ENCODE measurements around the gene ARHGAP29.
"Not testable (repeated sequence)": the region's sequence is repeated elsewhere in the genome, so short reads cannot be mapped to it uniquely, and the experiment has no call there.

ARHGAP29 gene

DNA sequence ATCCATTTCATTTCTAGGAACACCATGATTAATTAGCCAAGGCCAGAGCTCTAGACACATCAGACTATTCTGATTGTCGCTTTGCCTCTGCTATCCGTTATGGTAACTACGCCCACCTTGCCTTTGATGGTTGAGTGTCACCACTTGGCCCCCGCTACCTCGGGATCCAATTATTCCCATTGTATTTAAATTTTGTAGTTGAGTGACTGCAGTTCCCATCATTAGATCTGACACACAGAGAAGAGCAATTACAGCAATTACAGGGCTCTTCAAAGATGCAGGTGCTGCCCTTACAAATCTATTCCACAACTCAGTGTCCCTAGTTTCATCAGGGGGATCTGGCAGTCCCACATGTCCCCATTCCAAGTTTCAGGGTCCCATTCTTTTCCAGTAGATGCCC lies 71.5 kb downstream of the ARHGAP29 start:
- DNase-seq (ENCODE audit: low read depth in 2 of 2): no peak

DNA sequence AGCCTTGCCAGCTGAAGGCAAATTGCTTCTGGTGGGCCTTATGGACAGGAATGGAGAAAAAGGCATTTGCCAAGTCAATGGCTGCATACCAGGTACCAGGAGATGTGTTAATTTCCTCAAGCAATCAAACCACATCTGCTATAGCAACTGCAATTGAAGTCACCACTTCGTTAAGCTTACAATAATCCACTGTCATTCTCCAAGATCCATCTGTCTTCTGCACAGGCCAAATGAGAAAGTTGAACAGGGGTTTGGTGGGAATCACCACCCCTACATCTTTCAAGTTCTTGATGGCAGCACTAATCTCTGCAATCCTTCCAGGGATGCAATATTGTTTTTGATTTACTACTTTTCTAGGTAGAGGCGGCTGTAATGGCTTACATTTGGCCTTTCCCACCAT lies 72.5 kb downstream of the ARHGAP29 start:
- DNase-seq (ENCODE audit: low read depth in 2 of 2): not testable (repeated sequence)

DNA sequence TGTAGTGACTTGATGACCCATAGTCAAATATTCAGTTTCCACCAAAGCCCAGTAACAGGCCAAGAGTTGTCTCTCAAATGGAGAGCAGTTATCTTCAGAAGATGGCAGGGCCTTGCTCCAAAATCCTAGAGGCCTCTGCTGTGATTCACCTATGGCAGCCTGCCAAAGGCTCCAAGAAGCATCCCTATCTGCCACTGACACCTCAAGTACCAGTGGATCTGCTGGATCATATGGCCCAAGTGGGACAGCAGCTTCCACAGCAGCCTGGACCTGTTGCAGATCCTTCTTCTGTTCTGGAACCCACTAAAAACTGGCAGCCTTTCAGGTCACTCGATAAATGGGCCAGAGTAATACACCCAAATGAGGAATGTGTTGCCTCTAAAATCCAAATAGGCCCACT lies 73.3 kb downstream of the ARHGAP29 start:
- not testable (repeated sequence) for DNase-seq (ENCODE audit: low read depth in 2 of 2)

DNA sequence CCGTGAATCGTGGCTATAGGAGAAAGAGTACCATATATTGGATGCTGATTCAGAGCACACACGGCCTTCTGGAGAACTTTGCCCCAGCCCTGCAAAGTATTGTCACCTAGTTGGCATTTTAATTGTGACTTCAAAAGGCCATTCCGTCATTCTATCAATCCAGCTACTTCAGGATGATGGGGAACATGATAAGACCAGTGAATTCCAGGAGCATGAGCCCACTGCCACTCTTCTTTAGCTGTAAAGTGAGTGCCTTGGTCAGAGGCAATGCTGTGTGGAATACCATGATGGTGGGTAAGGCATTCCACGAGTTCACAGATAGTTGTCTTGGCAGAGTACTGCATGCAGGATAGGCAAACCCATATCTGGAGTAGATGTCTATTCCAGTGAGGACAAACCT lies 74.1 kb downstream of the ARHGAP29 start:
- DNase-seq (ENCODE audit: low read depth in 2 of 2): not testable (repeated sequence)

DNA sequence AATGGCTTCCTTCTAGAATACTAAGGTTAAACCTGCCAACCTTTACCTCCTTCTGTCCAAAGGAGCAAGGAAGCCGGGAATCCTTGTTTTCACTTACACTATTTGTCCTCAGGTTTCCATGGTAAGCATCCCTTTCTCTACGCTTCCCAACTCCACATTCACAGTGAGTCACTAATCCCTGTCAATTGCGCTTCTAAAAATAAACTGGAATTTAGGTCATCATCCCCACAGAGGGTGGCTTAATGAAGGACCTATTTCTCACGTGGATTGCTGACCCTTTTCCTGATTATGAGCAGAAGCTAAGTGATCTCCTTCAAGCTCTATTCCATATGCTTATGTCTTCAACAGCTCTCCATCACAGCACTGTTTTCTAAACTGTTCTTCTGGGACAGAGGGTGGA lies 76.6 kb downstream of the ARHGAP29 start:
- no peak for DNase-seq (ENCODE audit: low read depth in 2 of 2)

DNA sequence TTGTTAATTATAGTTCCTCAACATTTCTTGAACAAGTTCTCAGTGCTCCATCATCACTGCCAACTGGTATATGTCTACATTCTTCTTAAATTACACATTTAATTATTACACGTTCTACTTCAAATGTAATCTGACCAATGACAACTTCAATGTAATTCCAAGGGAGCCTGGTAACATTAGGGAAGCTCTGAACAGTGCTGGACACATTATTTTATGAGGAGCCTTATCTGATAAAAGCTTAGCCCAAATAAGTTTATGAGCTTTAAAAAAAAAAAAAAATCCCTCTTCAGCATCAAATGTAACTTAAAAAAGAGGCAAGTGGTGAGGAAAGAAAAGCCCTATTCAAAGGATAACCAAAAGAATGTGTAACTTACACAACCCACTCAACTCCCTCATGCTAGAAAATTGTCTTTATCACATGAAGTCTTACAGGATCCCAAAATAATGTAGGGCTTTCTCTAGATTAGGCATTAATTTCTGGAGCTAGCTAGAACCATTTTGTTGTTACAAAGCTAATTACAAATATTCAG lies 81.2 kb downstream of the ARHGAP29 start:
- no peak for DNase-seq (ENCODE audit: low read depth in 2 of 2)

DNA sequence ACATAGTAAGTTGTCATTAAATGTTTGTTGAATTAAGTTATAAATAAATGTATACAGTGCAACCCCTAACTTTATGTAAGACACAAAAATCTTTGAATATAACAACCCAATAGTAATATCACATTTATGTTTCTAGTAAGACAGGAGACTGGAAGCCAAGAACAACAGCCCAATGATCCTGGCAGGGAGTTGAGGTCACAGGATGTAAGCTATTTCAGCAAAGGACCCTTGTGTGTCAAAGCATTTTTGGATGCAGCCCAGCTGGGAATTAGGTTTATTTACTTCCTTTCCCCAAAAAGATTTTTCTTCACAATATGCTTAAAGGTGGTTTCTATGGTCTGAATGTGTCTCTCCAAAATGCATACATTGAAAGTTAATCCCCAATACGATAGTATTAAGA lies 82.4 kb downstream of the ARHGAP29 start:
- no peak for DNase-seq (ENCODE audit: low read depth in 2 of 2)

DNA sequence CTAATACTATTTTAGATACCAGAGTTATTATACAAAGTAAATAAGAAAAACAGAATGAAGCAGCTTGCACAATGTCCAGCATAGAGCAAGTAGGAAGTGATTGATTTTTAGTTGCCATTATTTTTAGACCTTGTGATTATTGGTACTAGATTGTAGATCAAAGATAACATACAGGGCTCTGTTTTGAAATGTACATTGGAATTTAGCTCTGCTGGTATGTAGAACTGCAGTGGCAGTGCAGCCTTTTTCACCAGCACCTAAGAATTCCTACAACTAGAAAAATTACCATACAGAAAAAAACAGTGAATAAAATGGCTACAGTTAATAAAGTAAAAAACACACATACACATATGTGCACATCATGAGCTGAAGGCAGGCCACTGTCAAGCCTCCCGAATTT lies 84.3 kb downstream of the ARHGAP29 start:
- no peak for DNase-seq (ENCODE audit: low read depth in 2 of 2)

DNA sequence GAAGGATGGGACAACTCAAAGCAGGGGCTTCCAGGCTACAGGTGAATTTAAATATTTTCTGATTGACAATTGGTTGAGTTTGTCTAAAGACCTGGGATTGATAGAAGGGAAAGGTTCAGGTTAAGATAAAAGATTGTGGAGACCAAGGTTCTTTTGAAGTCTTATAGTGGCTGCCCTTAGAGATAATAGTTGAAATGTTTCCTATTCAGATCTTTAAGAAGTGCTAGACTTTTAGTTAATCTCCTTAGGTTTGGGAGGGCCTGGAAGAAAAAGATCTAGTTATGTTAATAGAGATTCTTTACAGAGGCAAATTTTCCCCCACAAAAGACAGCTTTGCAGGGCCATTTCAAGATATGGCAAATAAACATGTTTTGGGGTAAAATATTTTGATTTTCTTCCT lies 88.2 kb downstream of the ARHGAP29 start:
- not testable (repeated sequence) for DNase-seq (ENCODE audit: low read depth in 2 of 2)

DNA sequence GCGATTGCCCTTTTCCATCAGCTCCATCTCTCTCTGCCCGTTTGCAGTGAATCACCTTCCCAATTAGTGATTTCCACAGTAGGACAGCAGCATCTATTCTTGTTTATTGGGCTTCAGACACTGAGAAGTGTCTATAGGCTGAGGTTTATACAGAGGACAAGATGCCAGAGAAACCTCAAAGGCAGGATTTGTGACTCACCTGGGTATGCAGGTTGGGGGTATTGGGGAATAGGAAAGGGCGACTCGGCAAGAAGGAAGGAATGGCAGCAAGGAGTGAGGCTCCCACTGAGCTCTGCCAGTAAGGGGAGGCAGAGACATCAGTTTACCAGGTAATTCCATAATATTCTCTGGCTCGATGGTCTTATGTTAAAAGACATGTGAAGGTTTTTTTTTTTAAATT lies 91.1 kb downstream of the ARHGAP29 start:
- no peak for DNase-seq (ENCODE audit: low read depth in 2 of 2)

DNA sequence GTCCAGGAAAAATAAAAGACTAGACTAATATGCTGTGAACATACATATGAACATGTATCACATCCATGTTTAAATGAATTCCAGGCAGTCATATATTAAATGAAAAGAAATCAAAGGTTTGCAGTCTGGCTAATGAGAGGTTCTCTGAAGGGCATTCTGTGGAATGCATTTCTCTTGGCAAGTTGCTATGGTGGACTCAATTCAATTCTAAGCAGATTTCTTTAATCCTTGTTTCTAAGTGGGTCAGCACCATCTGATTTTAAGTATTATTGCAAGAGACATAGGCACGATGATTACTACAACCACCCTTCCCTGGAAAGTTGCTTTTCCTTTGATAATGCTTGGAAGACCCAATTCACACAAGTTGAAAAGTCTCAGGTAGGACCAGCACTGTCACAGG lies 92.5 kb downstream of the ARHGAP29 start:
- DNase-seq (ENCODE audit: low read depth in 2 of 2): no peak

DNA sequence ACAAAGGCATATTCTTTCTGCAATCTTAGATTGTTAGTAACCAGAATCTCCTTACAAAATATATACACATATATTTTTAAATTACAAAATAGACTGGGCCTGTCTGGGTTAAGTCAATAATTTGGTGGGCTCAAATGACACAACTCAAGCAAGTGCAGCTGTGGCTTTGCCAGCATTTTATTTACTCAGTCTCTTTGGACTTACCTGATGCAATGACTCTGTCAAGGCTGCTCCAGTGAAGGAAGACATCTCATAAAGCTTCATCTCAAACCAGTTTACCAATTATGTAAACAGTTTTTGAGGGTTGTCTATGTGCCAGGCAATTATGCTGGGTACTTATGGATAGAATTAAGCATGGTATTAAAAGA lies 93.6 kb downstream of the ARHGAP29 start:
- DNase-seq (ENCODE audit: low read depth in 2 of 2): no peak

DNA sequence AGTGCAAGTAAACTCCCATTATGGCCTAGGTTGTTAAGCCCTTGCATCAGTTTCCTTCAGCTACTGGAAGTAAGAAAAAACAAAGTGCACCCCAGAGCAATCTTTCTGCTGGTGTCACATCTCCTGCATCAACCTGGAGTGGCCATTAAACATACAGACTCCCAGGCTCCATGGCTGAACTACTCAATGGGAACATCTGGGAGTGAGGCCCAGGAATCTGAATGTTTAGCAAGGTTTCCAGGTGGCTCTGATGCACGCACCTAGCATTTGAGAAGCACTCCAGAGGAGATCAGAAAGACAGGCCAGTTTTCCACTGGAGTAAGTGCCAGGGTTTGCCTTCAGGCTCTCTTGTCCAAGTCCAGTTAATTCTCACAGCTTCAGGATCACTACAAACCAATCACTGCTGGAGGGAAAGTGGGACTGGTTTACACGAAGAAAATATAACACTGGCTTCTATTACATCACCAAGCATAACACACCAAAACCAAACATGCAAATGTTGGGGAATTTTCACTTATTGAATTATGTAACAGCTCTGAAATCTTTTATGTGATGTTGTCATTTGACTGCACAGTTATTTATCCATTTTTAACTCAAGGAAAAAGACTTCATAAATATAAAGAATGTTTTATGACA lies 94.1 kb downstream of the ARHGAP29 start:
- DNase-seq (ENCODE audit: low read depth in 2 of 2): no peak

DNA sequence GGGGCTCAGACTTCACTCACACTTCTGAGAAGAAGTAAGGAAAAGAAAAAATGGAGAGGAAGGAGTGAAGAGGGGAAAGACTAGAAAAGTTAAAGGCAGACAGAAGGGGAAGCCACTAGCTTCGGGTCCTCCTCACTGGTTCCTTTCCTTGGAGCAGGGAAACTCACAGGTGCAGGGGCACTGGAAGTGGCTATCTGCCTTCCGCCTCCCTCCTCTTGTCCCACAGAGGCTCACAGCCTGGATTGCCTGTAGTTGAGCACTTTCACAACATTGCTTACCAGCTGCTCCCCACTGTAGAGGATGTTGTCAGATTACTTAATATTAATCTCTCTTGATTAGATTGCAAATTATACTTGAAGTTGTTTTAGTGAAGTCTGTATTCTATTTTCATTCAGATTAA lies 94.8 kb downstream of the ARHGAP29 start:
- DNase-seq (ENCODE audit: low read depth in 2 of 2): no peak

DNA sequence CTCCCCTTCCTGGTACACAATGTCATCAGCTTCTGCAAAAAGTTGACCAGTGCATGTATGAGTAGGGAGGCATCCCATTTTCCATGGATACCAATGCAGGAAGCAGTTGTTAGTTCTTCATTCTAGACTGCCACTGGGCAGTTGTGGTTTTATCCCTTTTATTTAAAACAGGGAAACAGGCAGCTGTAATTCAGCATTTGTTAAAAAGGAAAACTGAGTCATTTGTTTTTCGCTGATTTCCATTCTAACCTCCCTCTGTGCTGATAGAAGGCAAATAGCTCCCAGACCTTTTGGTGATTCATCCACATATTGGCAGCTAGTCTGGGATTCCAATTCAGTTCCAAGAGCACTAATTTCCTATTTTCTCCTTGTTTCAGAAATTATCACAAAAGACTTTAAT lies 95.4 kb downstream of the ARHGAP29 start:
- no peak for DNase-seq (ENCODE audit: low read depth in 2 of 2)

DNA sequence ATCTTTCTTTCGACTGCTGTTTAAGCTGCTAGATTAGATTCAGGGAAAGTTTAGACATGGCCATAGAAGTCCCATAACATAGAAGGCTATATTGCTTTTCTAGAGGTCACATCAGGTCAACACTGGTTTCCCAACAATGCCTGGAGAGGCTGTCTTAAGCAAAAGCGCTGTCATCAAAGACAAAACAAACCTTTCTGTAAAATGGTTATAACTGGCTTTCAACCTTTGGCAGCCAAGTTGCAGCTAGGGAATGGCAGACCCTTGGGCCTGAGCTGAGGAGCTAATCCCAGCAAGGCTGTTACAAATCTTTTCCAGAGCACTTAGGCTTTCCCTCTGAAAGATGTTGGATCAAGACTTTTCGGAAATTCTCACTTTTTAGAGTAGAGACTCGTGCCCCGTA lies 105.3 kb downstream of the ARHGAP29 start:
- no peak for DNase-seq (ENCODE audit: low read depth in 2 of 2)

DNA sequence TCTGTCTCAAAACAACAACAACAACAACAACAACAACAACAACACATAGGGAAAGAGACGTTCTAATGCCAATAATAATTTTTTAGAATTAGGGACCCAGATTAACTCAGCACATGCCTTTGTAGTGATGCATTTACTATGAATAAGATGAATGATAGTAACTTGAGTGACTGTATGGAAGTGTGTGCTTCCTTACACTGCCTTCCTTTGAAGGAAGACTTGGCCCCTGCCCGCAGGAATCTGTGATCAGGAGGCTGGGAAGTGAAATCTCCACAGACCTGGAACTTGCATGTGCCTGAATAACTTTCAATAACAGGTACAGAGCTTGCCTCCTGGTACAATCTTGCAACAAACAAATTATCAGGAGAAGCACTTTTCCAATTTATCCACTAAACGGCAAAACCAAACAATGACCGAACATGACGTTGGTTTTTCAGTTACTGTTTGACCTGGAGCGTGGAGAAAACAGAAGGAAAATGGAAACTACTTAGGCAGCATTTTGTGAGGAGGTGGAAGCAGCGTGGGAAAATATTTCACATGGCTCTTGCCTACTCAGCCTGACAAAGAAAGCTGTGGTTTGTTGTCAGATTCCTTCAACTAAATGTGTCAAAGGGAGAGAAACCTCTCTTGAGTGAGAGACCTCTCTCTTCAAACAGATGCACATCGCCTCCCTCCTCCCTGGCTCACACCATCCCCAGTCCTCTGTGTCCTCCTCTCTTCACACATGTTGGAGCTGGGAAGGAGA lies 106.4 kb downstream of the ARHGAP29 start:
- no peak for DNase-seq (ENCODE audit: low read depth in 2 of 2)

DNA sequence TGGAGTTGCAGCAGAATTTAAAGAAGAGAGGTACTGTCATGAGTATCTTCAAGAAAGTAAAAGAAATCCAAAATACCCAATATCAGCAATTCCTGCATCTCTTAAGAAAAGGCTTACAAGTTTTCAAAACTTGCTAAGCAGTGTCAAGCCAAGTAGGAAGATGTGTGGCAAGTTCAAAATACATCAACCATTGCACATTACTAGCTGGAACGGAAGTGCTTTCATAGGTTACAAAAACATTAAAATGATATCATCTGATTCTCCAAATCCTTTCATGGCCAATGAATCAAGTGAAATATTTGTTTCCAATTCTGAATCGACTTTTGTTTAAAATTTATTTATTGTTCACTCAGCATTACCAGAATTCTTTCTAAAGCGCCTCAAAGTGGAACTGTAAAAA lies 110.7 kb downstream of the ARHGAP29 start:
- no peak for DNase-seq (ENCODE audit: low read depth in 2 of 2)

DNA sequence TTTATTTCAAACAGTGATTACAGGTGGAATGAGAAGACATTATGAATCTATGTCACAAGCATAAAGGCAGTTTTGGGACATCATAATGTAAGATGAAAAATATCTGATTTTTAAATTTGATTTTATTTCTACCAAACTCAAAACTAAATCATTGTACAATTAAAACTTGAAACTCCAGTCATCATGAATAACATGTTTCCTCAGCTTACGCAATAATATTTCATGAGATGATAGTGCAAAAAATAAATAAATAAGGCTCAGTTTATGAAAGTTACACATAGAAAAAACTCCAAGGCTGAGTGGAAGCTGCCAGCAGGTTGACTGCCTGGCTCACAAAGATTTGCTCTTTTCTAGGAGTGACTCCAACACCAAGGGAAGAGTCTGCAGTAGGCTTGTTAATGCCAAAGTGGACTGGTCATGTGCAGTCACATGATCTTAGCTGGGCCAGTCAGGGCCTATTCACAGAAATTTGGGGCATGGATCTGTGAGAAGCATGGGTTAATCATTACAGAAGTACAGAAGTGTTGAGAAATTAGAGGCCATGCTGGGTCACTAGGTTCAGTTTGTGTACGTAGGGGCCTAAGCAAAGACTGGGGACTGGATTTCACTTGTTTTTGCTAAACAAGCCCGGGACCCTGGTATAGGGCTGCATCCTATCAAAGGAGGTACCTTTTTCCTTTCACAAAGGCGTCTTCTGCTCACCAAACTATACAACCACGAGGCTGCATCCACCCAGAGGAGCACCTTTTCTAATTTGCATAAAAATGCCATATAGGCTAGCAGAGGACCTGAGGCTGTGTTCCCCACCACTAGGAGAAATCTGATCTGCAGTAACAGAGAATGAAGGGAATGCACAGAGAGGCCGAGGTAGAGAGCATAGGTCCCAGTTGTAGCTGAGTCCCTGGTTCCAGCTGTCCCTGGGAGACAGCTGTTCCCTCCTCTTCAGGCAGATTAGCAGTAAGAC lies 111.6 kb downstream of the ARHGAP29 start:
- no peak for DNase-seq (ENCODE audit: low read depth in 2 of 2)

DNA sequence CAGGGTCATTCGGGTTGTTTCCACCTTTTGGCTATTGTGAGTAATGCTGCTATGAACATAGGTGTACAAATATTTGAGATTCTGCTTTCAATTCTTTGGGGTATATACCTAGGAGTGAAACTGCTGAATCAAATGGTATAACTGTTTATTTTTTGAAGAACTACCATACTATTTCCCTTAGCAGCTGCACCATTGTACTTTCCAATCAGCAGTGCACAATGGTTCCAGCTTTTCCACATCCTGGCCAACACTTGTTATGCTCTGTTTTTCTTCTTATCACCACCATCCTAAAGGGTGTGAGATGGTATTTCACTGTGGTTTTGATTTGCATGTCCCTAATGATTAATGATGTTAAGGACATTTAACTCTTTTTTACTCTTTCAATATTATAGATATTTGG lies 112.8 kb downstream of the ARHGAP29 start:
- DNase-seq (ENCODE audit: low read depth in 2 of 2): no peak

DNA sequence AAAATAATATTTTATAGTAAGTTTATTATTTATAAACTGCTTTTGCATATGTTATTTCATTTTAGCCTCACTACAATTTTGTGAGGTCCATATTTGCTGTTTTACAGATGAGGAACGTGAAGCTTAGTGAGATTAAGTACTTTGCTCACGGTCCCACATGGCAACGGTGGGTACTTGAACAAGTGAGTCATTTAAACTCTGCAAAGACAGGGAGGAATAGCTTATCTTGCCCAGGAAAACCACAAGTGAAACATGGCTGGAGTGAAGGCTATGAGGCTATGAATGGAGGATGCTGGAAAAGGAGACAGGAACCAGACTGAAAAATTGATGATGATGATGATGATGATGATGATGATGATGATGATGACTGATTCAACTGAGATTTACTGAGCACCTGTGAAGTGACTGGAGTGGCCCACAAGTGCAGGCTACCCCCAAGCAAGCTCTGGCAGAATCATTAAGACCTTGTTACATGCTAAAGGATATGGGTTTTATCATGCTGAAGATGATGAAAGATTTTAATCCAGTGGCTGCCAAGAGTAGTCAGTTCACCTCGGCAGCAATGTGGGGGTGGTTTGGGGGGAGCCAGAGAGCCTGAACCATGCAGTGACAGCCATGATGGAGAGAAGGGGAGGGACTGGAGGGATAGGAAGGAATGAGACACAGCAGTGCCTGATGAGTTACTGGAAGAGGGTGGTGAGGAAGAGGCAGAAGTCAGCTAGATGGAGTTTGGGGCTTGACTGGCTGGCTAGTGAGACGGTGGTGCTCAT lies 115.0 kb downstream of the ARHGAP29 start:
- no peak for DNase-seq (ENCODE audit: low read depth in 2 of 2)
